B cell (primary cell): ENCODE measurements around the gene TP53AIP1.

Source experiments
- CTCF ChIP-seq: fragments of 200-600 bp; IDR thresholded peaks from one replicate; pipeline ENCODE4 v1.8.0; 2022; ENCODE audit warnings: antibody characterized with exemption, mild to moderate bottlenecking
- EZH2 ChIP-seq: IDR thresholded peaks from 2 replicates; pipeline ENCODE4 v1.6.1; 2012; ENCODE audit warnings: borderline replicate concordance, low read depth, mild to moderate bottlenecking, moderate library complexity, low read length; ENCODE audit not compliant: insufficient read depth, poor library complexity, severe bottlenecking

- no peak for TF ChIP-seq CTCF
- TF ChIP-seq EZH2 = no peak
Observed at GRCh38 chr11:128921793-128922192, 20.9 kb downstream of the TP53AIP1 start.
